Activated CD4-positive, alpha-beta memory T cell treated with anti-CD3 and anti-CD28 coated beads, Interleukin-2, amount 10 ng/mL, durations not matched to agents 7 days and 5 days (primary cell): ENCODE data around the gene ZSCAN10. TPM values are rescaled to one million over a fixed set of nuclear protein-coding genes. Genes with fewer than 3 reads are reported as not detected.

Experiments
- CTCF ChIA-PET: fragments of 350-600 bp; sonication (Branson Sonifier 250); formaldehyde crosslinking; loops from one replicate; lab custom pipeline; 2021; ENCODE audit warnings: antibody characterized with exemption, inconsistent platforms; lab: Charles Lee
- POLR2A ChIA-PET: fragments of 350-600 bp; sonication (Branson Sonifier 250); formaldehyde crosslinking; loops from one replicate; lab custom pipeline; 2021; ENCODE audit warnings: antibody characterized with exemption; lab: Charles Lee
- DNase-seq: peaks from one replicate; pipeline ENCODE4 v3.0.0-alpha.2; 2020
- H3K27ac Mint-ChIP-seq: one replicate; pipeline ENCODE4 v1.8.0; 2021; ENCODE audit warnings: mild to moderate bottlenecking, mixed read lengths
- H3K27me3 Mint-ChIP-seq: one replicate; pipeline ENCODE4 v1.8.0; 2021; ENCODE audit warnings: mixed read lengths
- H3K36me3 Mint-ChIP-seq: one replicate; pipeline ENCODE4 v1.8.0; 2021; ENCODE audit warnings: low read depth, mixed read lengths
- H3K4me1 Mint-ChIP-seq: one replicate; pipeline ENCODE4 v1.8.0; 2021; ENCODE audit warnings: mixed read lengths
- H3K4me3 Mint-ChIP-seq: one replicate; pipeline ENCODE4 v1.8.0; 2021; ENCODE audit warnings: mild to moderate bottlenecking, mixed read lengths
- H3K9me3 Mint-ChIP-seq: one replicate; pipeline ENCODE4 v1.8.0; 2021; ENCODE audit warnings: mixed read lengths
- total RNA-seq, 2 experiments: library from RNA; stranded (reverse); gene quantifications; one replicate each; pipeline ENCODE4 v1.2.3, GENCODE V29; 2021

Gene ZSCAN10
- total RNA-seq, 2 experiments from 2014 or later, result 0.15 TPM; not detected in 1

GRCh38 chr16:3099732-3100499 is 822 bp upstream of the ZSCAN10 start:
- peak overlapping the region; percentile 75 for H3K4me3 Mint-ChIP-seq
- peak overlapping the region; percentile 80 for H3K27ac Mint-ChIP-seq
- peaks cover 66% of the 10 kb centered on the region for H3K4me1 Mint-ChIP-seq
- peak; percentile 96 for DNase-seq
- no peaks in the 10 kb centered on the region for H3K27me3 Mint-ChIP-seq
- ChIA-PET POLR2A (interaction anchor here (0.9 to 8.8 kb wide), 11 partner anchors 22 to 404 kb away, joined by 3 to 84 read pairs (median 6); partner anchors contain the start of genes IL32 and ZNF213), CTCF (interaction anchor here (1.2 to 12.1 kb wide), 4 partner anchors 9 to 30 kb away, joined by 3 to 254 read pairs (median 8); partner anchors contain the start of gene ZNF213)
- H3K9me3 Mint-ChIP-seq, result no peaks in the 10 kb centered on the region
- H3K36me3 Mint-ChIP-seq, result no peaks in the 10 kb centered on the region

- Mint-ChIP-seq H3K27ac (no peak overlapping the region), H3K9me3 (no peaks in the 10 kb centered on the region), H3K4me3 (no peak overlapping the region), H3K4me1 (peaks cover 68% of the 10 kb centered on the region), H3K36me3 (no peaks in the 10 kb centered on the region), H3K27me3 (no peaks in the 10 kb centered on the region)
- POLR2A ChIA-PET, result interaction anchor here (0.9 to 8.8 kb wide), 8 partner anchors 23 to 58 kb away, joined by 3 to 84 read pairs (median 5); partner anchors contain the start of genes IL32 and ZNF213
- CTCF ChIA-PET, result interaction anchor here (0.7 to 12.1 kb wide), 6 partner anchors 8 to 71 kb away, joined by 3 to 254 read pairs (median 6); partner anchors contain the start of gene ZNF213
- no peak for DNase-seq
Measured at GRCh38 chr16:3099395-3099731, 269 bp upstream of the ZSCAN10 start.

GRCh38 chr16:3097266-3097665 is 1.8 kb downstream of the ZSCAN10 start:
- no peak for DNase-seq
- Mint-ChIP-seq H3K4me1 (peaks cover 57% of the 10 kb centered on the region), H3K36me3 (no peaks in the 10 kb centered on the region), H3K27ac (no peak overlapping the region), H3K27me3 (no peaks in the 10 kb centered on the region), H3K4me3 (no peak overlapping the region), H3K9me3 (no peaks in the 10 kb centered on the region)
- CTCF ChIA-PET, result interaction anchor here (0.5 to 12.1 kb wide), 9 partner anchors 10 to 134 kb away, joined by 3 to 254 read pairs (median 5); partner anchors contain the start of gene ZNF213
- POLR2A ChIA-PET, result interaction anchor here (2.0 to 8.8 kb wide), 2 partner anchors 21 to 35 kb away, joined by 6 to 84 read pairs; no protein-coding TSS in a partner anchor

GRCh38 chr16:3096362-3096761 is 2.7 kb downstream of the ZSCAN10 start:
- Mint-ChIP-seq H3K4me3 (no peak overlapping the region), H3K4me1 (peaks cover 55% of the 10 kb centered on the region), H3K36me3 (no peaks in the 10 kb centered on the region), H3K27me3 (no peaks in the 10 kb centered on the region), H3K27ac (no peak overlapping the region), H3K9me3 (no peaks in the 10 kb centered on the region)
- ChIA-PET POLR2A (interaction anchor here (0.6 to 8.8 kb wide), 8 partner anchors 10 to 113 kb away, joined by 3 to 84 read pairs (median 4); partner anchors contain the start of gene IL32), CTCF (interaction anchor here (1.0 to 12.1 kb wide), 18 partner anchors 9 to 68 kb away, joined by 3 to 254 read pairs (median 6); partner anchors contain the start of genes IL32 and ZNF213)
- no peak for DNase-seq

- H3K9me3 Mint-ChIP-seq, result no peaks in the 10 kb centered on the region
- no peak overlapping the region for H3K4me3 Mint-ChIP-seq
- no peak overlapping the region for H3K27ac Mint-ChIP-seq
- H3K4me1 Mint-ChIP-seq, result peaks cover 55% of the 10 kb centered on the region
- H3K27me3 Mint-ChIP-seq, result no peaks in the 10 kb centered on the region
- CTCF ChIA-PET, result interaction anchor here (1.0 to 12.1 kb wide), 19 partner anchors 10 to 73 kb away, joined by 3 to 254 read pairs (median 6); partner anchors contain the start of genes IL32 and ZNF213
- peak; percentile 72 for DNase-seq
- H3K36me3 Mint-ChIP-seq, result no peaks in the 10 kb centered on the region
- POLR2A ChIA-PET, result interaction anchor here (0.6 to 8.8 kb wide), 9 partner anchors 10 to 114 kb away, joined by 3 to 84 read pairs (median 4); partner anchors contain the start of gene IL32
Measured at GRCh38 chr16:3095869-3096268, 3.2 kb downstream of the ZSCAN10 start.

- CTCF ChIA-PET, result interaction anchor here (1.2 to 12.1 kb wide), 4 partner anchors 17 to 74 kb away, joined by 3 to 254 read pairs (median 4); partner anchors contain the start of gene ZNF213
- peak overlapping the region; percentile 1 for H3K4me3 Mint-ChIP-seq
- peak overlapping the region; percentile 37 for H3K27ac Mint-ChIP-seq
- POLR2A ChIA-PET, result interaction anchor here (1.0 to 2.7 kb wide), 3 partner anchors 18 to 41 kb away, joined by 3 to 20 read pairs (median 4); partner anchors contain the start of gene ZNF213
- H3K9me3 Mint-ChIP-seq, result no peaks in the 10 kb centered on the region
- peaks cover 46% of the 10 kb centered on the region for H3K4me1 Mint-ChIP-seq
- DNase-seq, result peak; percentile 68
- H3K27me3 Mint-ChIP-seq, result no peaks in the 10 kb centered on the region
- no peaks in the 10 kb centered on the region for H3K36me3 Mint-ChIP-seq
Measured at GRCh38 chr16:3094289-3095027, 4.6 kb downstream of the ZSCAN10 start.

- CTCF ChIA-PET, result interaction anchor here (1.1 to 12.1 kb wide), 4 partner anchors 12 to 64 kb away, joined by 3 to 254 read pairs (median 4); partner anchors contain the start of gene ZNF213
- no peaks in the 10 kb centered on the region for H3K9me3 Mint-ChIP-seq
- no peaks in the 10 kb centered on the region for H3K36me3 Mint-ChIP-seq
- H3K4me3 Mint-ChIP-seq, result no peak overlapping the region
- no peak overlapping the region for H3K27ac Mint-ChIP-seq
- H3K27me3 Mint-ChIP-seq, result no peaks in the 10 kb centered on the region
- DNase-seq, result no peak
- POLR2A ChIA-PET, result interaction anchor here (0.6 to 2.7 kb wide), 3 partner anchors 12 to 26 kb away, joined by 3 to 20 read pairs (median 3); no protein-coding TSS in a partner anchor
- H3K4me1 Mint-ChIP-seq, result peaks cover 49% of the 10 kb centered on the region
Measured at GRCh38 chr16:3092501-3092941, 6.6 kb downstream of the ZSCAN10 start.

GRCh38 chr16:3091551-3091950 is 7.5 kb downstream of the ZSCAN10 start:
- H3K27ac Mint-ChIP-seq, result no peak overlapping the region
- no peaks in the 10 kb centered on the region for H3K9me3 Mint-ChIP-seq
- H3K27me3 Mint-ChIP-seq, result no peaks in the 10 kb centered on the region
- H3K4me3 Mint-ChIP-seq, result no peak overlapping the region
- H3K4me1 Mint-ChIP-seq, result peaks cover 49% of the 10 kb centered on the region
- POLR2A ChIA-PET, result interaction anchor here (1.0 to 1.1 kb wide), 2 partner anchors 12 to 17 kb away, joined by 3 to 4 read pairs; no protein-coding TSS in a partner anchor
- H3K36me3 Mint-ChIP-seq, result no peaks in the 10 kb centered on the region
- no peak for DNase-seq
- CTCF ChIA-PET, result interaction anchor here (0.8 to 1.3 kb wide), 3 partner anchors 9 to 38 kb away, joined by 3 to 6 read pairs (median 5); partner anchors contain the start of gene ZSCAN10

- H3K4me3 Mint-ChIP-seq, result no peak overlapping the region
- H3K4me1 Mint-ChIP-seq, result peaks cover 45% of the 10 kb centered on the region
- DNase-seq, result no peak
- no peaks in the 10 kb centered on the region for H3K36me3 Mint-ChIP-seq
- no peaks in the 10 kb centered on the region for H3K9me3 Mint-ChIP-seq
- POLR2A ChIA-PET, result interaction anchor here (0.9 to 3.5 kb wide), 3 partner anchors 13 to 38 kb away, joined by 3 to 26 read pairs (median 4); no protein-coding TSS in a partner anchor
- CTCF ChIA-PET, result interaction anchor here (0.6 to 1.1 kb wide), 4 partner anchors 13 to 112 kb away, joined by 3 to 5 read pairs (median 3); no protein-coding TSS in a partner anchor
- no peaks in the 10 kb centered on the region for H3K27me3 Mint-ChIP-seq
- no peak overlapping the region for H3K27ac Mint-ChIP-seq
Measured at GRCh38 chr16:3089717-3090592, 9.1 kb downstream of the ZSCAN10 start.

- no peaks in the 10 kb centered on the region for H3K36me3 Mint-ChIP-seq
- H3K4me1 Mint-ChIP-seq, result peaks cover 41% of the 10 kb centered on the region
- H3K9me3 Mint-ChIP-seq, result no peaks in the 10 kb centered on the region
- CTCF ChIA-PET, result interaction anchor here (0.6 to 1.6 kb wide), 4 partner anchors 13 to 65 kb away, joined by 3 to 6 read pairs (median 4); no protein-coding TSS in a partner anchor
- H3K4me3 Mint-ChIP-seq, result no peak overlapping the region
- H3K27me3 Mint-ChIP-seq, result no peaks in the 10 kb centered on the region
- DNase-seq, result no peak
- POLR2A ChIA-PET, result interaction anchor here (0.9 to 3.5 kb wide), 2 partner anchors 13 to 39 kb away, joined by 3 to 26 read pairs; no protein-coding TSS in a partner anchor
- H3K27ac Mint-ChIP-seq, result no peak overlapping the region
Measured at GRCh38 chr16:3088925-3089716, 10.0 kb downstream of the ZSCAN10 start.
